ENCODE results near the gene GPR37L1.
"Not testable (repeated sequence)": the region's sequence is repeated elsewhere in the genome, so short reads cannot be mapped to it uniquely, and the experiment has no call there.

Gene GPR37L1

DNA sequence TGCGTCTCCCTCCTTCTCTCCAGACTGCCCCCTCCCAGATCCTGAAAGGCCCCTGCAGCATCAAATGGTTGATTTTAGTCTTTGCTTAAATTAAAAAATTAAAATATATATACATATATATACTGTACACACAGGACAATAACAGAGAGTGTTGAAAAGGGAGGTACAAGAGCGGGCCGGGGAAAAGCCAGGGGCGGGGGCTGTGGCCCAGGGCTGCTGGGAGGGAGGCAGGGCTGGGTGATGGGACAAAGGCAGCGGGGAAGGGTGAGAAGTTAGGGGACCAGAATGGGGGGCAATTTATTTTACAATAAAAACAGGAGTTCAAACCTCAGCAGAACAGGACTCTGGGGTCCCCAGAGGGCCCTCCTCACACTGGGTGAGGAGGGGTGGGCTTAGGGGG lies 11.3 kb downstream of the GPR37L1 start:
- DNase-seq (ENCODE audit: insufficient read length, low spot score) (no peak), FAIRE-seq (no peak)
- TF ChIP-seq POLR2A (IDR thresholded peaks at IDR 0.05; ENCODE audit: low read depth, low read length) = no peak

- no peak for TF ChIP-seq POLR2A (IDR thresholded peaks at IDR 0.05; ENCODE audit: low read depth, low read length)
- no peak for DNase-seq (ENCODE audit: insufficient read length, low spot score)
- no peak for FAIRE-seq
Observed at GRCh38 chr1:202134645-202135172, 12.0 kb downstream of the GPR37L1 start.

- no peak for FAIRE-seq
- no peak for TF ChIP-seq POLR2A (IDR thresholded peaks at IDR 0.05; ENCODE audit: low read depth, low read length)
- DNase-seq (ENCODE audit: insufficient read length, low spot score) = peak; percentile 82
Observed at GRCh38 chr1:202135221-202135721, 12.6 kb downstream of the GPR37L1 start.

DNA sequence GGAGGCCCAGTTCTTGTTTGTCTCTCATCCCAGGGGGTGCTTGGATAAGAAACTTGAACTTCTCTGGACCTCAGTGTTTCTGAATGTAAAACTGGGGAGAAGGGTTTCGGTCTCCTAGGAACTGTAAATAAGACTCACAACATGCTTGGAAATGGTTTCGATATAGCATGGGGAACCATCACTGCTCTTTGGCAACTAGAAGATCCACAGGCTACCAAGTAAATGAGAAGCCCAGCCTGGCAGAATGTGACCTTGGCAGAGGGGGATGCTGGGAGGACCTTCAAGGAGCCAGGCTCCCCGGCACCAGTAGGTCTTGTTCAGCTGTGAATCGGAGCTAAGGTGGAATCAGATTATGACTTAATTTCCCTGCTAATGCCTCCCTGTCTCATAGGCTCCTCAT lies 18.1 kb downstream of the GPR37L1 start:
- FAIRE-seq (no peak), DNase-seq (ENCODE audit: insufficient read length, low spot score) (no peak)
- no peak for TF ChIP-seq POLR2A (IDR thresholded peaks at IDR 0.05; ENCODE audit: low read depth, low read length)

DNA sequence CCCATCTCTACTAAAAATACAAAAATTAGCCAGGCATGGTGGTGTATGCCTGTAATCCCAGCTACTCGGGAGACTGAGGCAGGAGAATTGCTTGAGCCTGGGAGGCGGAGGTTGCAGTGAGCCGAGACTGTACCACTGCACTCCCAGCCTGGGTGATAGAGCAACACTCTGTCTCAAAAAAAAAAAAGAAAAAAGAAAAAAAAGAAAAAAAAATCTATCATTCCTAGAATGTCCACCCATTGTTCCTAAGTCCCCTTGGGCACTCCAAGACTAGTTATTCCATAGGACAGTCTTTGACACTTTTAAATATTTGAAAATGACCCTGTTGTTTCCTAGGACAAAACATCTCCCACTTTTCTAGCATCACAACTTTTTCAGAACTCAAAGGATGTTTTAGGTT lies 18.8 kb downstream of the GPR37L1 start:
- not testable (repeated sequence) for DNase-seq (ENCODE audit: insufficient read length, low spot score); FAIRE-seq

DNA sequence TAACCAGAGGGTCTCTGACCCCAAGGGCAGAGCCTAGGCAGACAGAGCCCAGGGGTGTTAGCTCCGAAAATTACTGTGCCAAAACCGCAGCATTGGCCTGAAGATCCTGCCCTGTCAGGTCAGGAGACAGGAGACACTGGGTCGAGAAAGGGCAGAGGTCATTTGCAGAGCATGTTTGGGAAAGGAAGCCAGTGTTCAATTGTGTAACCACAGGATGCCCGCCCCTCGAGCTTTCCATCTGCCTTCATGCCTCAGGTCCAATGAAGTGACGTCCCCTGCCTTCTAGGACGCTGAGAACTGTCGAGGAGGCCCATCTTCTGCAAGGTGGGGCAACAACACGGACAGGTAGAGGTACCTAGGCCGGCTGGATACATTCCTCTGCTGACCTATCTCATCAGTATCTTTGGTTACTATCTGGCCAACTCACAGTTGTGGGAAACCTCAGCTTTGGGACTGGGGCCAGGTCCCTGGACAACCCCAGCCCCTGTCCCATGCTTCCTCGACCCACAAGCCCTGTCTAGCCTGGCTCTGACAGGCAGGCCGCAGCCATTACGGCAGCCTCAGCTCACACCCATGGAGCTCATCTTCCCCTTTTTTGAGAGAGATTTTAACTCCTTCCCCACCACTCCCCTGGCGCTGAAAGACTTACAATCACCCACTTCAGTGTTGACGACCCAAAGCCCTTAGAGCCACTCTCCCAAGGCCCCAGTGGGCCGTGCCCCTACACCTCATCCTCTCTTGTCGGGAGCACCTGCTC lies 20.5 kb downstream of the GPR37L1 start:
- DNase-seq (ENCODE audit: insufficient read length, low spot score) (no peak), FAIRE-seq (no peak)
- TF ChIP-seq POLR2A (IDR thresholded peaks at IDR 0.05; ENCODE audit: low read depth, low read length) = no peak

GRCh38 chr1:202143768-202144401 lies 21.2 kb downstream of the GPR37L1 start:
- no peak for TF ChIP-seq POLR2A (IDR thresholded peaks at IDR 0.05; ENCODE audit: low read depth, low read length)
- FAIRE-seq (no peak), DNase-seq (ENCODE audit: insufficient read length, low spot score) (peak; percentile 44)

DNA sequence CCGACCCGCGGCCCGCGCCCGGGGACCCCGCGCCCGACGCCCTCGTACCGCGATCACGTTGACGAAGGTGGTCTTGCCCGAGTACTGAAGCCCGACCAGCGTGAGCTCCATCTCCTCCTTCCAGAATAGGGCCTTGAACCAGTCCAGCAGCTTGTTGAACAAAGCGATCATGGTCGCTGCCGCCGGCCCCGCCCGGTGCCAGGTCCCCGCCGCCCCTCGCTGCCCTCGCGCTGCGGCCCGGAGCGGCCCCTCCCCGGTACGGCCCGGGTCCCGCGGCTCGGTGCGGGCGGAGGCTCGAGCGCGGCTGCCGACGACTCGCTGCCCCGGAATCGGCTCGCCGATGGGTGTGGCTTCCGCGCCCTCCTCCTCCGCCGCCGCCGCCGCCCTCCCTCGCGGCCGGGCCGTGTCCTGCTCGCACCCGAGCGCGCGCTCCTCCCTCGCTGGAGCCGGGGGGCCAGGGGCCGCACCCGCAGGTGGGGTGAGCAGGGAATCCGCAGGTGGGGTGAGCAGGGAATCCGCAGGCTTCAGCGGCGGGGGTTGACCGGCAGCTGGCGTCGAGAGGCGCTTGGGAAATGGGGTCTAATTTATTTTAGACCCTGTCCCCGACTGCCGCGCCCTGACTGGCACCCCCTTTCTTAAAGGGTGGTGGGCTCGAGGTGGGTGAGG lies 21.8 kb downstream of the GPR37L1 start, which contains the start of gene ARL8A:
Gene ARL8A, minus strand, starts transcription at position 336 of the 666 bp plus-strand sequence. Its CDS starts 165 bp downstream, at position 171.
- peak; percentile 62 for DNase-seq (ENCODE audit: insufficient read length, low spot score)
- no peak for FAIRE-seq

GRCh38 chr1:202145068-202145743 lies 22.5 kb downstream of the GPR37L1 start:
- DNase-seq (ENCODE audit: insufficient read length, low spot score) (peak; percentile 35), FAIRE-seq (no peak)
- TF ChIP-seq POLR2A (IDR thresholded peaks at IDR 0.05; ENCODE audit: low read depth, low read length) = no peak

More for the DNA sequence above, 21.8 kb downstream of the GPR37L1 start, which contains the start of gene ARL8A:
- peak; percentile 79 for TF ChIP-seq POLR2A (IDR thresholded peaks at IDR 0.05; ENCODE audit: low read depth, low read length)

DNA sequence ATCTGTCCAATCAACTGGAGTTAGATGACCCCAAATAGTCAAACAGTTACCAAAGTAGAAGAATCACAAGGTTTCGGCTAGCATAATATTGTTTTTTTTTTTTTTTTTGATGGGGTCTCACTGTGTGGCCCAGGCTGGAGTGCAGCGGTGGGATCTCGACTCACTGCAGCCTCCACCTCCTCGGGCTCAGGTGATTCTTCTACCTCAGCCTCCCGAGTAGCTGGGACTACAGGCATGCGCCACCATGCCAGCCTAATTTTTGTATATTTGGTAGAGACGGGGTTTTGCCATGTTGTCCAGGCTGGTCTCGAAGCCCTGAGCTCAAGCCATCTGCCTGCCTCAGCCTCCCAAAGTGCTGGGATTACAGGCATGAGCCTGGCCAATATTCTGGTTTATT lies 23.0 kb downstream of the GPR37L1 start:
- not testable (repeated sequence) for FAIRE-seq

DNA sequence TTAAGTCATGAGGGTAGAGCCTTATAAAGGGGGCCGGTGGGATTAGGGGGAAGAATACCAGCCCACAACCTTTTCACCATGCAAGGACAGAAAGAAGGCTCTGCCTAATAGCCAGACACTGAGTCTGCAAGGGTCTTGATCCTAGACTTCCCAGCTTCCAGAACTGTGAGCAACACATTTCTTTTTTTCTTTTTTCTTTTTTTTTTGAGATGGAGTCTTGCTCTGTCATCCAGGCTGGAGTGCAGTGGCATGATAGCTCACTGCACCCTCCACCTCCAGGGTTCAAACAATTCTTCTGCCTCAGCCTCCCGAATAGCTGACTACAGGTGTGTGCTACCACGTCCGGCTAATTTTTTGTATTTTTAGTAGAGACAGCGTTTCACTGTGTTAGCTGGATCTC lies 23.6 kb downstream of the GPR37L1 start:
- DNase-seq (ENCODE audit: insufficient read length, low spot score) (no peak), FAIRE-seq (no peak)
- TF ChIP-seq POLR2A (IDR thresholded peaks at IDR 0.05; ENCODE audit: low read depth, low read length) = no peak

More for the DNA sequence above, 23.0 kb downstream of the GPR37L1 start:
- DNase-seq (ENCODE audit: insufficient read length, low spot score) = not testable (repeated sequence)

GRCh38 chr1:202146993-202147392 lies 24.3 kb downstream of the GPR37L1 start:
- no peak for TF ChIP-seq POLR2A (IDR thresholded peaks at IDR 0.05; ENCODE audit: low read depth, low read length)
- FAIRE-seq = no peak
- no peak for DNase-seq (ENCODE audit: insufficient read length, low spot score)

DNA sequence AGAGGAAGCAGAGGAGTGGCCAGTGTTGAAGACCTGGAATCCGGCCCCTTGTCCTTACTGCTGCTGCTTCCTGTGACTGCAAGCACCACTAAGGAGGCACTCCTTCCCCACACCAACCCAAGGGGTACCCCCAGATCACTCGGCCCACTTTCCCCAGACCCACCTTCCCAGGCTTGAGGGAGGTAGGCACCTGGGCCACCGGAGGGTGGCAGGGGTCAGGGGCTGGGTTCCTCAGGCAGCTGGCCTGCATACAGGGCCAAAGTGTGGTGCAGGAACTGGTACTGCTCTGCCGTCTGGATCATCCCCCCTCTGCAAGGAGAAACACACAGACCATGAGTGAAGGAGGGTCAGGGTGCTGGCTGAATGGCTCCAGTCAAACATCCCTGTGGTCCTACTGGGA lies 25.7 kb downstream of the GPR37L1 start:
- no peak for TF ChIP-seq POLR2A (IDR thresholded peaks at IDR 0.05; ENCODE audit: low read depth, low read length)
- FAIRE-seq = no peak

DNA sequence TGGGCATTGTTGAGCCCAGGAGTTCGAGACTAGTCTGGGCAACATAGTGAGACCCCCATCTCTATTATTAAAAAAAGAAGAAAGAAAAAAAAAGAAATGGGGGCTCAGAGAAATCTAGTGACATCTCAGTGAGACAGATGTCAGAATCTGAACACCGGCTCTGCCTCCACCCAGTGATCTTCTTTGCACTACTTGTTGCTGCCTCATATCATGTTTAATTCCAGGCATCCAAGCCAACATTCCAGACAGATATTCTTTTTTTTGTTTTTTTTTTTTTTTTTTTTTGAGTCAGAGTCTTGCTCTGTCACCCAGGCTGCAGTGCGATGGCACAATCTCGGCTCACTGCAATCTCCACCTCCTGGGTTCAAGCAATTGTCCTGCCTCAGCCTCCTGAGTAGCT lies 26.8 kb downstream of the GPR37L1 start:
- FAIRE-seq (no peak), DNase-seq (ENCODE audit: insufficient read length, low spot score) (no peak)
- TF ChIP-seq POLR2A (IDR thresholded peaks at IDR 0.05; ENCODE audit: low read depth, low read length) = no peak

More for the DNA sequence above, 25.7 kb downstream of the GPR37L1 start:
- DNase-seq (ENCODE audit: insufficient read length, low spot score) = no peak

All from H54 (cell line).